ENCODE data around the gene DCAF8. TPM values are rescaled to one million over a fixed set of nuclear protein-coding genes. Genes with fewer than 3 reads are reported as not detected.

DCAF8 gene
- total and polyA plus RNA-seq, 2 of the 4 experiments (the other 2 are of a cell fraction), result 83.3 to 83.8 TPM

DNA sequence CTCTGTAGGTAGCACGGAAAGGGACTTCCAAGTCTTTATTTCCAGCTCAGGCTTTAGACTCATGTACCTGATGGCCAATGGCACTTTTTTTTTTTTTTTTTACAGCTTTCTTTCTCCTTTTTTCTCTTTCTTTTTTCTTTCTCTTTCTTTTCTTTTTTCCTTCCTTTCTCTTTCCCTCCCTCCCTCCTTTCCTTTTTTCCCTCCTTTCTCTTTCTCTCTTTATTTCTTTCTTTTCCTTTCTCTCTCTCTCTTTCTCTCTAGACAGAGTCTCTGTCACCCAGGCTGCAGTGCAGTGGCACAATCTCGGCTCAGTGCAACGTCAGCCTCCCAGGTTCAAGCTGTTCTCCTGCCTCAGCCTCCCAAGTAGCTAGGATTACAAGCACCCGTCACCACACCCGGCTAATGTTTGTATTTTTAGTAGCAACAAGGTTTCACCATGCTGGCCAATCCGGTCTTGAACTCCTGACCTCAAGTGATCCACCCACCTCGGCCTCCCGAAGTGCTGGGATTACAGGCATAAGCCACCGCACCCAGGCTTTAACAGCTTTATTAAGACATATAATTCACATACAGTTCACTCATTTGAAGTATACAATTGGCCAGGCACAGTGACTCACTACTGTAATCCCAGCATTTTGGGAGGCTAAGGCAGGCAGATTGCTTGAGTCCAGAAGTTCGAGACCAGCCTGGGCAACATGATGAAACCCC lies 5.1 kb upstream of the DCAF8 start:
- no peak for DNase-seq
- H3K4me1 ChIP-seq (ENCODE audit: control insufficient read depth, insufficient read depth, low read length), result no peaks in the 10 kb centered on the region
- H3K27me3 ChIP-seq (ENCODE audit: control insufficient read depth, insufficient read depth, low read length), result no peaks in the 10 kb centered on the region
- no peak overlapping the region for H3K9ac ChIP-seq (ENCODE audit: low read depth, low read length)
- H4K8ac ChIP-seq (ENCODE audit: low read depth in 2 of 2, low read length in 2 of 2), result no peak overlapping the region
- ATAC-seq (ENCODE audit: low read depth), result no peak
- H2AFZ ChIP-seq (replicated peaks; ENCODE audit: low read length, poor library complexity), result no peak overlapping the region
- no peak overlapping the region for H2BK120ac ChIP-seq (ENCODE audit: low read depth, low read length)
- no peak overlapping the region for H3K4me3 ChIP-seq (ENCODE audit: insufficient read depth, low read depth, low read length)
- H2BK15ac ChIP-seq (ENCODE audit: low read depth, low read length), result no peak overlapping the region
- intact Hi-C loops (cut with micrococcal nuclease) (no loop called here), in situ Hi-C loops (cut with MboI; ENCODE audit: low sequenced_read_pairs) (no loop called here), dilution Hi-C loops (cut with HindIII; ENCODE audit: low sequenced_read_pairs, unreplicated experiment) (no loop called here)
- no peak overlapping the region for H3K4ac ChIP-seq (ENCODE audit: low read depth, low read length)
- H3K36me3 ChIP-seq (ENCODE audit: control insufficient read depth, insufficient read depth, low read length), result no peaks in the 10 kb centered on the region
- TF ChIP-seq RAD21 (IDR thresholded peaks at IDR 0.05; ENCODE audit: low read length) (no peak), BHLHE40 (IDR thresholded peaks at IDR 0.05; ENCODE audit: low read depth, low read length) (no peak), RFX5 (IDR thresholded peaks at IDR 0.05; ENCODE audit: low read depth, low read length) (no peak), MXI1 (IDR thresholded peaks at IDR 0.05; ENCODE audit: borderline replicate concordance, low read depth, low read length) (no peak), FOS (IDR thresholded peaks at IDR 0.05; ENCODE audit: low read depth, low read length) (no peak), POLR2A (IDR thresholded peaks at IDR 0.05; ENCODE audit: low read depth, low read length) (no peak), MAZ (IDR thresholded peaks at IDR 0.05; ENCODE audit: borderline replicate concordance, low read depth, low read length) (no peak), MAFK (IDR thresholded peaks at IDR 0.05; ENCODE audit: low read depth, low read length) (no peak), RCOR1 (IDR thresholded peaks at IDR 0.05; ENCODE audit: insufficient replicate concordance, low read length) (no peak), SMC3 (IDR thresholded peaks at IDR 0.05; ENCODE audit: low read depth, low read length) (no peak), NFE2L2 (IDR thresholded peaks at IDR 0.05; ENCODE audit: low read depth, low read length) (no peak), CEBPB (IDR thresholded peaks at IDR 0.05; ENCODE audit: low read depth, low read length) (no peak), CHD1 (IDR thresholded peaks at IDR 0.05; ENCODE audit: low read depth, low read length) (no peak)
- TF ChIP-seq, protein P1, sequence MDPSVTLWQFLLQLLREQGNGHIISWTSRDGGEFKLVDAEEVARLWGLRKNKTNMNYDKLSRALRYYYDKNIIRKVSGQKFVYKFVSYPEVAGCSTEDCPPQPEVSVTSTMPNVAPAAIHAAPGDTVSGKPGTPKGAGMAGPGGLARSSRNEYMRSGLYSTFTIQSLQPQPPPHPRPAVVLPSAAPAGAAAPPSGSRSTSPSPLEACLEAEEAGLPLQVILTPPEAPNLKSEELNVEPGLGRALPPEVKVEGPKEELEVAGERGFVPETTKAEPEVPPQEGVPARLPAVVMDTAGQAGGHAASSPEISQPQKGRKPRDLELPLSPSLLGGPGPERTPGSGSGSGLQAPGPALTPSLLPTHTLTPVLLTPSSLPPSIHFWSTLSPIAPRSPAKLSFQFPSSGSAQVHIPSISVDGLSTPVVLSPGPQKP (IDR thresholded peaks at IDR 0.05; ENCODE audit: borderline replicate concordance, low read depth, low read length), result no peak
- TF ChIP-seq, protein P2, sequence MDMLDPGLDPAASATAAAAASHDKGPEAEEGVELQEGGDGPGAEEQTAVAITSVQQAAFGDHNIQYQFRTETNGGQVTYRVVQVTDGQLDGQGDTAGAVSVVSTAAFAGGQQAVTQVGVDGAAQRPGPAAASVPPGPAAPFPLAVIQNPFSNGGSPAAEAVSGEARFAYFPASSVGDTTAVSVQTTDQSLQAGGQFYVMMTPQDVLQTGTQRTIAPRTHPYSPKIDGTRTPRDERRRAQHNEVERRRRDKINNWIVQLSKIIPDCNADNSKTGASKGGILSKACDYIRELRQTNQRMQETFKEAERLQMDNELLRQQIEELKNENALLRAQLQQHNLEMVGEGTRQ (IDR thresholded peaks at IDR 0.05; ENCODE audit: low read depth, low read length), result no peak
- TF ChIP-seq, protein P3, sequence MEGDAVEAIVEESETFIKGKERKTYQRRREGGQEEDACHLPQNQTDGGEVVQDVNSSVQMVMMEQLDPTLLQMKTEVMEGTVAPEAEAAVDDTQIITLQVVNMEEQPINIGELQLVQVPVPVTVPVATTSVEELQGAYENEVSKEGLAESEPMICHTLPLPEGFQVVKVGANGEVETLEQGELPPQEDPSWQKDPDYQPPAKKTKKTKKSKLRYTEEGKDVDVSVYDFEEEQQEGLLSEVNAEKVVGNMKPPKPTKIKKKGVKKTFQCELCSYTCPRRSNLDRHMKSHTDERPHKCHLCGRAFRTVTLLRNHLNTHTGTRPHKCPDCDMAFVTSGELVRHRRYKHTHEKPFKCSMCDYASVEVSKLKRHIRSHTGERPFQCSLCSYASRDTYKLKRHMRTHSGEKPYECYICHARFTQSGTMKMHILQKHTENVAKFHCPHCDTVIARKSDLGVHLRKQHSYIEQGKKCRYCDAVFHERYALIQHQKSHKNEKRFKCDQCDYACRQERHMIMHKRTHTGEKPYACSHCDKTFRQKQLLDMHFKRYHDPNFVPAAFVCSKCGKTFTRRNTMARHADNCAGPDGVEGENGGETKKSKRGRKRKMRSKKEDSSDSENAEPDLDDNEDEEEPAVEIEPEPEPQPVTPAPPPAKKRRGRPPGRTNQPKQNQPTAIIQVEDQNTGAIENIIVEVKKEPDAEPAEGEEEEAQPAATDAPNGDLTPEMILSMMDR (conservative IDR thresholded peaks at IDR 0.05; ENCODE audit: low read depth, low read length), result no peak
- no peak overlapping the region for H4K91ac ChIP-seq (ENCODE audit: insufficient read depth, low read depth, low read length)
- no peaks in the 10 kb centered on the region for H3K9me3 ChIP-seq (ENCODE audit: control insufficient read depth, insufficient read depth, low read length)
- POLR2A ChIA-PET (ENCODE audit: unreplicated experiment), result no interaction called here
- no peak overlapping the region for H3K18ac ChIP-seq (ENCODE audit: low read depth, low read length)
- no peak overlapping the region for H3K23ac ChIP-seq (ENCODE audit: low read depth, low read length)
- H2AK5ac ChIP-seq (ENCODE audit: low read depth, low read length), result no peak overlapping the region
- H2BK20ac ChIP-seq (ENCODE audit: low read depth, low read length), result no peak overlapping the region
- no TSS peak for BruUV-seq (replicated peaks)
- no peaks in the 10 kb centered on the region for H3K9me1 ChIP-seq (ENCODE audit: insufficient read depth, low read length)
- no peak overlapping the region for H3K27ac ChIP-seq (ENCODE audit: insufficient read depth, low read length)
- 84% methylated on average over 3 of the region's 10 CpGs; no CpG with 5 or more reads in 1 of the 2 experiments for WGBS, 2 experiments (ENCODE audit: extremely low coverage in 2 of 2, insufficient read length in 1 of 2)
- no peak overlapping the region for H4K5ac ChIP-seq (ENCODE audit: low read depth, low read length)
- H2AK9ac ChIP-seq (replicated peaks; ENCODE audit: low read depth, low read length, poor library complexity), result no peak overlapping the region
- no peaks in the 10 kb centered on the region for H4K20me1 ChIP-seq (ENCODE audit: insufficient read depth, low read length)
- H3K4me2 ChIP-seq (ENCODE audit: low read depth, low read length), result no peak overlapping the region
- H2BK5ac ChIP-seq (ENCODE audit: low read depth, low read length, poor library complexity, severe bottlenecking), result no peak overlapping the region
- peaks cover 3 to 8% of the 10 kb centered on the region in 2 experiments; a peak in 2 of 4 replicates for H3K79me1 ChIP-seq (ENCODE audit: low read depth in 1 of 2, low read length in 2 of 2)
- CTCF ChIA-PET, result no interaction called here
- no peak overlapping the region for H3K56ac ChIP-seq (ENCODE audit: extremely low read depth, insufficient read depth, low read length)
- H3K14ac ChIP-seq (replicated peaks; ENCODE audit: low read depth, low read length), result no peak overlapping the region

Data from IMR-90 (cell line).